GM19351 (cell line): ENCODE measurements around the gene RPAP3.

Experiments
- ATAC-seq: cut with Tn5 transposase; IDR thresholded peaks from one replicate; pipeline ENCODE4 v1.9.1; 2021; ENCODE audit warnings: mild to moderate bottlenecking, moderate library complexity; ENCODE audit not compliant: unreplicated experiment

RPAP3 gene

GRCh38 chr12:47722941-47723631 is 17.3 kb upstream of the RPAP3 start:
- no peak for ATAC-seq

- ATAC-seq, result no peak
Observed at GRCh38 chr12:47722136-47722834, 16.5 kb upstream of the RPAP3 start.

GRCh38 chr12:47721431-47721973 is 15.7 kb upstream of the RPAP3 start:
- ATAC-seq, result no peak

- ATAC-seq, result no peak
Observed at GRCh38 chr12:47718531-47718930, 12.7 kb upstream of the RPAP3 start.

- ATAC-seq, result no peak
Observed at GRCh38 chr12:47717443-47718193, 11.8 kb upstream of the RPAP3 start.

GRCh38 chr12:47717046-47717442 is 11.2 kb upstream of the RPAP3 start:
- ATAC-seq, result no peak

- ATAC-seq, result no peak
Observed at GRCh38 chr12:47715877-47716548, 10.2 kb upstream of the RPAP3 start.

GRCh38 chr12:47715393-47715876 is 9.6 kb upstream of the RPAP3 start:
- peak; percentile 88 for ATAC-seq

- ATAC-seq, result no peak
Observed at GRCh38 chr12:47714826-47715386, 9.1 kb upstream of the RPAP3 start.

- ATAC-seq, result no peak
Observed at GRCh38 chr12:47712171-47712570, 6.3 kb upstream of the RPAP3 start.

- ATAC-seq, result no peak
Observed at GRCh38 chr12:47711448-47711847, 5.6 kb upstream of the RPAP3 start.

GRCh38 chr12:47710278-47710677 is 4.4 kb upstream of the RPAP3 start:
- ATAC-seq, result no peak

- no peak for ATAC-seq
Observed at GRCh38 chr12:47709671-47710070, 3.8 kb upstream of the RPAP3 start.

- no peak for ATAC-seq
Observed at GRCh38 chr12:47709237-47709636, 3.4 kb upstream of the RPAP3 start.

GRCh38 chr12:47707905-47708543 is 2.2 kb upstream of the RPAP3 start:
- ATAC-seq, result peak; percentile 34

GRCh38 chr12:47707355-47707754 is 1.5 kb upstream of the RPAP3 start:
- ATAC-seq, result no peak

GRCh38 chr12:47705229-47705565 is 633 bp downstream of the RPAP3 start:
- ATAC-seq, result peak; percentile 1

GRCh38 chr12:47704719-47705118 is 1.1 kb downstream of the RPAP3 start:
- no peak for ATAC-seq

- no peak for ATAC-seq
Observed at GRCh38 chr12:47700263-47700662, 5.6 kb downstream of the RPAP3 start.

- ATAC-seq, result no peak
Observed at GRCh38 chr12:47698631-47699030, 7.2 kb downstream of the RPAP3 start.
